ENCODE data around the gene CCNJ. TPM values are rescaled to one million over a fixed set of nuclear protein-coding genes. Genes with fewer than 3 reads are reported as not detected.
A peak's percentile ranks its signal among the peaks of the same experiment; 100 is the strongest.

CCNJ gene
- total and polyA plus RNA-seq, 9 of the 15 experiments (the other 6 are each of a cell fraction or from before 2014, with no cell fraction given) = 0.69 to 15.7 (median 9.2) TPM

DNA sequence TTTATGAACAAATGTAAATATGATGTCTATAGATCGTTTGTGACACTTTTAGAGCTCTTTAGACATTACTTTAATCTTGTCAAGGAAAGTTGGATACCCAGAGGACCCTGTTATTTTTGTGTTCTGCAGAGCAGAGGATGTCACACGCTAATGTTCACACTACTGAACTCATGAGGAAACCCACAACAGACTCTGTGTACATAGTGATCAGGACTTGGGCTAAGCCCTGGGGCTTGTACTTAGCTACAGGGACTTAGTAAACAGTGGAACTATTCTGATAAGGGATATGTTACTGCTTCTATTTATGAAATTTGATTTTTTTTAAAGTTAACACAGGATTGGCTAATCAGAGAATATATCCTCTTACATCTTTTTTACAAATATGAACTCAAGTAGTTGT, 50.6 kb downstream of the CCNJ start (continued):
- TF ChIP-seq, protein P1, sequence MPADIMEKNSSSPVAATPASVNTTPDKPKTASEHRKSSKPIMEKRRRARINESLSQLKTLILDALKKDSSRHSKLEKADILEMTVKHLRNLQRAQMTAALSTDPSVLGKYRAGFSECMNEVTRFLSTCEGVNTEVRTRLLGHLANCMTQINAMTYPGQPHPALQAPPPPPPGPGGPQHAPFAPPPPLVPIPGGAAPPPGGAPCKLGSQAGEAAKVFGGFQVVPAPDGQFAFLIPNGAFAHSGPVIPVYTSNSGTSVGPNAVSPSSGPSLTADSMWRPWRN (IDR thresholded peaks at IDR 0.05; ENCODE audit: low read depth) = no peak
- TF ChIP-seq NFE2L1 (tag; IDR thresholded peaks at IDR 0.05; ENCODE audit: borderline replicate concordance, low read depth) (no peak), LARP7 (IDR thresholded peaks at IDR 0.05) (no peak)
- TF ChIP-seq, protein P2, sequence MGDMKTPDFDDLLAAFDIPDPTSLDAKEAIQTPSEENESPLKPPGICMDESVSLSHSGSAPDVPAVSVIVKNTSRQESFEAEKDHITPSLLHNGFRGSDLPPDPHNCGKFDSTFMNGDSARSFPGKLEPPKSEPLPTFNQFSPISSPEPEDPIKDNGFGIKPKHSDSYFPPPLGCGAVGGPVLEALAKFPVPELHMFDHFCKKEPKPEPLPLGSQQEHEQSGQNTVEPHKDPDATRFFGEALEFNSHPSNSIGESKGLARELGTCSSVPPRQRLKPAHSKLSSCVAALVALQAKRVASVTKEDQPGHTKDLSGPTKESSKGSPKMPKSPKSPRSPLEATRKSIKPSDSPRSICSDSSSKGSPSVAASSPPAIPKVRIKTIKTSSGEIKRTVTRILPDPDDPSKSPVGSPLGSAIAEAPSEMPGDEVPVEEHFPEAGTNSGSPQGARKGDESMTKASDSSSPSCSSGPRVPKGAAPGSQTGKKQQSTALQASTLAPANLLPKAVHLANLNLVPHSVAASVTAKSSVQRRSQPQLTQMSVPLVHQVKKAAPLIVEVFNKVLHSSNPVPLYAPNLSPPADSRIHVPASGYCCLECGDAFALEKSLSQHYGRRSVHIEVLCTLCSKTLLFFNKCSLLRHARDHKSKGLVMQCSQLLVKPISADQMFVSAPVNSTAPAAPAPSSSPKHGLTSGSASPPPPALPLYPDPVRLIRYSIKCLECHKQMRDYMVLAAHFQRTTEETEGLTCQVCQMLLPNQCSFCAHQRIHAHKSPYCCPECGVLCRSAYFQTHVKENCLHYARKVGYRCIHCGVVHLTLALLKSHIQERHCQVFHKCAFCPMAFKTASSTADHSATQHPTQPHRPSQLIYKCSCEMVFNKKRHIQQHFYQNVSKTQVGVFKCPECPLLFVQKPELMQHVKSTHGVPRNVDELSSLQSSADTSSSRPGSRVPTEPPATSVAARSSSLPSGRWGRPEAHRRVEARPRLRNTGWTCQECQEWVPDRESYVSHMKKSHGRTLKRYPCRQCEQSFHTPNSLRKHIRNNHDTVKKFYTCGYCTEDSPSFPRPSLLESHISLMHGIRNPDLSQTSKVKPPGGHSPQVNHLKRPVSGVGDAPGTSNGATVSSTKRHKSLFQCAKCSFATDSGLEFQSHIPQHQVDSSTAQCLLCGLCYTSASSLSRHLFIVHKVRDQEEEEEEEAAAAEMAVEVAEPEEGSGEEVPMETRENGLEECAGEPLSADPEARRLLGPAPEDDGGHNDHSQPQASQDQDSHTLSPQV (IDR thresholded peaks at IDR 0.05) = peak; percentile 25; the same call in 1 of the 2 replicates
- TF ChIP-seq, protein P3, sequence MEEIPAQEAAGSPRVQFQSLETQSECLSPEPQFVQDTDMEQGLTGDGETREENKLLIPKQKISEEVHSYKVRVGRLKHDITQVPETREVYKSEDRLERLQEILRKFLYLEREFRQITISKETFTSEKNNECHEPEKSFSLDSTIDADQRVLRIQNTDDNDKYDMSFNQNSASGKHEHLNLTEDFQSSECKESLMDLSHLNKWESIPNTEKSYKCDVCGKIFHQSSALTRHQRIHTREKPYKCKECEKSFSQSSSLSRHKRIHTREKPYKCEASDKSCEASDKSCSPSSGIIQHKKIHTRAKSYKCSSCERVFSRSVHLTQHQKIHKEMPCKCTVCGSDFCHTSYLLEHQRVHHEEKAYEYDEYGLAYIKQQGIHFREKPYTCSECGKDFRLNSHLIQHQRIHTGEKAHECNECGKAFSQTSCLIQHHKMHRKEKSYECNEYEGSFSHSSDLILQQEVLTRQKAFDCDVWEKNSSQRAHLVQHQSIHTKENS (CRISPR knock-in tag; IDR thresholded peaks at IDR 0.05) = no peak

All from K562 (cell line).